PC-3 (cell line): ENCODE measurements around the gene PARK7. TPM values are rescaled to one million over a fixed set of nuclear protein-coding genes. Genes with fewer than 3 reads are reported as not detected.
"Not testable (repeated sequence)": the region's sequence is repeated elsewhere in the genome, so short reads cannot be mapped to it uniquely, and the experiment has no call there.

Source experiments
- ATAC-seq: fragments of 200-7000 bp; cut with Tn5 transposase; 2 replicates; pipeline ENCODE4 v1.9.1; 2020; ENCODE audit warnings: mild to moderate bottlenecking, moderate library complexity
- BruUV-seq: library from RNA; stranded (reverse); fragments of 400-500 nt; replicated peaks from 2 replicates; lab custom pipeline; 2021; lab: Mats Ljungman, UMichigan
- CTCF ChIA-PET: fragments of 300-600 bp; sonication (Branson Sonifier 250); formaldehyde crosslinking; loops from one replicate; lab custom pipeline; 2022; ENCODE audit warnings: antibody characterized with exemption; lab: Charles Lee
- POLR2A ChIA-PET: fragments of 300-600 bp; sonication (Branson Sonifier 250); formaldehyde crosslinking; loops from one replicate; lab custom pipeline; 2022; ENCODE audit warnings: antibody characterized with exemption; ENCODE audit not compliant: unreplicated experiment; lab: Charles Lee
- DNase-seq: peaks from one replicate; pipeline ENCODE4 v3.0.0-alpha.2; 2015
- H2AFZ ChIP-seq: fragments of 300-600 bp; sonication (generic); 2 replicates; pipeline ENCODE4 v1.6.0; 2016; ENCODE audit warnings: antibody characterized with exemption, low read length
- H3F3A ChIP-seq: fragments of 300-600 bp; sonication (generic); one replicate; pipeline ENCODE4 v1.6.0; 2017; ENCODE audit warnings: antibody characterized with exemption, low read length, control low read depth, mild to moderate bottlenecking; ENCODE audit not compliant: unreplicated experiment
- H3K27ac ChIP-seq: fragments of 300-600 bp; sonication (generic); 2 replicates; pipeline ENCODE4 v1.5.1; 2016; ENCODE audit warnings: mild to moderate bottlenecking, low read length
- H3K27me3 ChIP-seq: fragments of 300-600 bp; sonication (generic); 2 replicates; pipeline ENCODE4 v1.6.1; 2016; ENCODE audit warnings: low read length, mixed read lengths
- H3K36me3 ChIP-seq: fragments of 300-600 bp; sonication (generic); 2 replicates; pipeline ENCODE4 v1.6.1; 2016; ENCODE audit warnings: low read depth, mixed run types, low read length, mixed read lengths
- H3K4me1 ChIP-seq: fragments of 300-600 bp; sonication (generic); 2 replicates; pipeline ENCODE4 v1.5.1; 2016; ENCODE audit warnings: low read length; ENCODE audit not compliant: insufficient read depth
- H3K4me2 ChIP-seq: fragments of 300-600 bp; sonication (generic); 2 replicates; pipeline ENCODE4 v1.6.0; 2016; ENCODE audit warnings: low read length
- H3K4me3 ChIP-seq: fragments of 300-600 bp; sonication (generic); 2 replicates; pipeline ENCODE4 v1.5.1; 2016; ENCODE audit warnings: mild to moderate bottlenecking, low read length, mixed read lengths
- H3K79me2 ChIP-seq: fragments of 300-600 bp; sonication (generic); 2 replicates; pipeline ENCODE4 v1.6.1; 2017; ENCODE audit warnings: low read length, mixed read lengths
- H3K9ac ChIP-seq: fragments of 300-600 bp; sonication (generic); 2 replicates; pipeline ENCODE4 v1.6.0; 2016; ENCODE audit warnings: mild to moderate bottlenecking, low read length
- H3K9me2 ChIP-seq: fragments of 300-600 bp; sonication (generic); replicated peaks from 2 replicates; pipeline ENCODE4 v1.6.1; 2016; ENCODE audit warnings: mixed run types, low read length, mixed read lengths
- H3K9me3 ChIP-seq: fragments of 300-600 bp; sonication (generic); 2 replicates; pipeline ENCODE4 v1.6.1; 2016; ENCODE audit warnings: low read length, mixed read lengths
- H4K20me1 ChIP-seq: fragments of 300-600 bp; sonication (generic); 2 replicates; pipeline ENCODE4 v1.6.1; 2016; ENCODE audit warnings: low read length, mixed read lengths
- EZH2 ChIP-seq: fragments of 300-600 bp; sonication (generic); IDR thresholded peaks from one replicate; pipeline ENCODE4 v1.6.1; 2017; ENCODE audit warnings: antibody characterized with exemption, mild to moderate bottlenecking, low read length; ENCODE audit not compliant: unreplicated experiment
- EZH2phosphoT487 ChIP-seq: fragments of 300-600 bp; sonication (generic); IDR thresholded peaks from 2 replicates; pipeline ENCODE4 v1.6.1; 2018; ENCODE audit warnings: mild to moderate bottlenecking, antibody characterized with exemption, low read length, borderline replicate concordance
- intact Hi-C: fragments of 100-400 bp; cut with micrococcal nuclease; formaldehyde crosslinking; loops from 2 replicates; pipeline ENCODE4 v1.9.0; 2023
- total RNA-seq: library from RNA; depleted of rRNA; stranded (reverse); fragments of >200 nt; gene quantifications from 2 replicates; pipeline ENCODE4 v1.2.3, GENCODE V29; 2014
- TF ChIP-seq, protein P1 (sequence below): fragments of 300-600 bp; sonication (generic); conservative IDR thresholded peaks from 2 replicates; pipeline ENCODE4 v1.5.1; 2017; ENCODE audit warnings: antibody characterized with exemption, low read depth, mild to moderate bottlenecking, low read length

The PARK7 gene
- total RNA-seq, 1 experiment from 2014 or later = 316 TPM

DNA sequence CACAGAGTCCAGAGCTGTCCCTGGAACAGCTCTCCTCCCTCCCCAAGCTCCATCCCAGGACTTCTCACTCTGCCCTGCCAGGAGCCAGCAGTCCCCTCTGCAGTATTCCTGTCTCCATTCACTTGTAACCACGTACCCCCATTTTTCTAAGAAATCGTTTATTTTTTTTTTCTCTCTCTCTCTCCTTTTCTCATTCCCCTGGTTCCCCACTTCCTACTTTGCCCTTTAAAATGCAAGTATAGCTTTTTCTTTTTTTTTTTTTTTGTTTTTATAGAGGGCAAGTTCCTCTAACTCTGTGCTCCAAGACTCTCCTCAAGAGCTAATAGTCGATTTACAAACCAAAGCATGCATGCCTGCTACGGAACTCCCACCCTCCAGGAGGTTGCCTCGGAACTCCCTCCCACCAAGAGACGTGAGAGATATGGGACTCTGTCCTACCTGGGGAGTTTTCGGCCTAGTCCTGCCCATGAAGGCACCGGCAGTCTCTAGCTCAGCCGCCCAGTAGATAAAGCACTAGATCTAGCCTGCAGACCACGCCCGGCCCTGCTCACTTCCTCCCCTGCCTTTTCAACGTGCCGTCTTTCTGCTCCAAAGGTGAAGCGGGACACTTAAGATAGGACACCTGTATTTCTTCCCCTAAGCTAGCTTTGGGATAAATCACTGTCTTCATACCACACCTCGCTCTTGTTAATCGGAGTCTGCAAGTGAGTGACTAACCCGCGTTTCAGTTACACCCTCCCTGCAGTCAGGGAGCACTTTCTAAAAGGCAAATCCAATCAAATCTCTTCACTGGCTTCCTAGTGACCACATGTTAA is 48.6 kb upstream of the PARK7 start:
- Histone ChIP-seq H3K27ac (no peak overlapping the region), H4K20me1 (no peaks in the 10 kb centered on the region), H3K79me2 (no peaks in the 10 kb centered on the region), H3F3A (no peaks in the 10 kb centered on the region), H3K9me2 (no peaks in the 10 kb centered on the region), H3K4me1 (no peaks in the 10 kb centered on the region), H3K4me2 (no peak overlapping the region), H3K9me3 (no peaks in the 10 kb centered on the region), H3K36me3 (no peaks in the 10 kb centered on the region), H3K9ac (no peak overlapping the region), H3K27me3 (no peaks in the 10 kb centered on the region), H3K4me3 (no peak overlapping the region), H2AFZ (no peak overlapping the region)
- no TSS peak for BruUV-seq
- DNase-seq (no peak), ATAC-seq (no peak)
- TF ChIP-seq, protein P1, sequence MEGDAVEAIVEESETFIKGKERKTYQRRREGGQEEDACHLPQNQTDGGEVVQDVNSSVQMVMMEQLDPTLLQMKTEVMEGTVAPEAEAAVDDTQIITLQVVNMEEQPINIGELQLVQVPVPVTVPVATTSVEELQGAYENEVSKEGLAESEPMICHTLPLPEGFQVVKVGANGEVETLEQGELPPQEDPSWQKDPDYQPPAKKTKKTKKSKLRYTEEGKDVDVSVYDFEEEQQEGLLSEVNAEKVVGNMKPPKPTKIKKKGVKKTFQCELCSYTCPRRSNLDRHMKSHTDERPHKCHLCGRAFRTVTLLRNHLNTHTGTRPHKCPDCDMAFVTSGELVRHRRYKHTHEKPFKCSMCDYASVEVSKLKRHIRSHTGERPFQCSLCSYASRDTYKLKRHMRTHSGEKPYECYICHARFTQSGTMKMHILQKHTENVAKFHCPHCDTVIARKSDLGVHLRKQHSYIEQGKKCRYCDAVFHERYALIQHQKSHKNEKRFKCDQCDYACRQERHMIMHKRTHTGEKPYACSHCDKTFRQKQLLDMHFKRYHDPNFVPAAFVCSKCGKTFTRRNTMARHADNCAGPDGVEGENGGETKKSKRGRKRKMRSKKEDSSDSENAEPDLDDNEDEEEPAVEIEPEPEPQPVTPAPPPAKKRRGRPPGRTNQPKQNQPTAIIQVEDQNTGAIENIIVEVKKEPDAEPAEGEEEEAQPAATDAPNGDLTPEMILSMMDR = no peak
- TF ChIP-seq EZH2 = no peak
- CTCF ChIA-PET = no interaction called here
- POLR2A ChIA-PET = no interaction called here
- intact Hi-C loops = no loop called here

DNA sequence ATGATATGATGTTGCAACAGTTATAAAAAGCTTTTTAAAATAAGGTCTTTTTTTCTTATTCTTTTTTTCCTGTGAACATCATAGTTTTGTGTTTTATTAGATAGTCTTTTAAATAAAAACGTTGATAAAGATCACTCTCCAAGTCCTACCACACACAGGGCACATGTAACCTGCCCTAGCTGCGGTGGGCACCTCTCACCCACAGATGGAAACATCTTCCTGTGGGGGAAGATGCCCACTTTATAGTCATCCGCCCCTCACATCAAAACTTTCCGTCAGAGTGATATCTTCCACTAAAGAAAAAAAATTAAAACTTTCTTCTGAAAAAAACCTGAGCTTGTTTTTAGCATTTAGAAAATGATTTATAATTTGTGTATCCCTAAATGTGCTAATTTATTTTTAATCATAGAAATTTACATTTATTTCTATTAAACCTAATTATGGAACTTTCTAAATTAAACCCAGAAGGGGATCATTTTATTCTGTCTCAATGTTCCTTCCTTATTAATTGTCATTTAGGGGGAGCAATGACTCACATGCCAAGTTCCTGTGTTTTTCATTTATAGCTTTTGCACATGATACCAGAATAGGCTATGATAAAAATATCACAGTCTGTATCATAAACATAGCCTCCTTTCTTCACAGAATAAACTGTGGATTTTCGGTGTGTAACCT is 45.5 kb upstream of the PARK7 start:
- H3K9ac ChIP-seq = no peak overlapping the region
- ChIA-PET CTCF (no interaction called here), POLR2A (no interaction called here)
- H3K4me2 ChIP-seq = no peak overlapping the region
- no peaks in the 10 kb centered on the region for H3K4me1 ChIP-seq
- no peaks in the 10 kb centered on the region for H3K27me3 ChIP-seq
- ATAC-seq = no peak
- no peaks in the 10 kb centered on the region for H3F3A ChIP-seq
- BruUV-seq = no TSS peak
- no peaks in the 10 kb centered on the region for H3K36me3 ChIP-seq
- no peak overlapping the region for H3K27ac ChIP-seq
- intact Hi-C loops = no loop called here
- H3K79me2 ChIP-seq = no peaks in the 10 kb centered on the region
- no peaks in the 10 kb centered on the region for H3K9me2 ChIP-seq
- H4K20me1 ChIP-seq = no peaks in the 10 kb centered on the region
- TF ChIP-seq EZH2phosphoT487 (no peak), EZH2 (no peak)
- TF ChIP-seq, protein P1 = no peak
- no peak overlapping the region for H2AFZ ChIP-seq
- no peaks in the 10 kb centered on the region for H3K9me3 ChIP-seq
- H3K4me3 ChIP-seq = no peak overlapping the region
- DNase-seq = no peak

DNA sequence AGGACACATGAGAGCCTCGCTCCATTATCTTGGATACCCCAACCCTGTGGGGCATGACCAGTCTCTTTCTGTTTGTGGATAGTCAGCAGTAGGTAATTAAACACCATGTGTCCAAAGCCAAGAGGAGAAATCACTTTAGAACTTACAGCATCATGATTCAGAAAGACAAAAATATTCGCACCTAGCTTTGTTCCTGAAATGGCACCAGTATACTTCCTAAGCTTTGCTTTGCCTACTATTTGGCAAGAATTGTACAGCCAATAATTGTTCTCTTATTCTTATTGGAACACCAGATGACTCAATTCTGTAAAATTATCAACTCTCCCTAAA is 45.0 kb upstream of the PARK7 start:
- no peaks in the 10 kb centered on the region for H3K36me3 ChIP-seq
- no peaks in the 10 kb centered on the region for H3K79me2 ChIP-seq
- H3K27ac ChIP-seq = no peak overlapping the region
- no peaks in the 10 kb centered on the region for H3K27me3 ChIP-seq
- H3K4me1 ChIP-seq = no peaks in the 10 kb centered on the region
- no peak overlapping the region for H2AFZ ChIP-seq
- H3F3A ChIP-seq = no peaks in the 10 kb centered on the region
- no peaks in the 10 kb centered on the region for H4K20me1 ChIP-seq
- ATAC-seq = no peak
- H3K4me2 ChIP-seq = no peak overlapping the region
- no peaks in the 10 kb centered on the region for H3K9me3 ChIP-seq
- TF ChIP-seq EZH2phosphoT487 (no peak), EZH2 (no peak)
- TF ChIP-seq, protein P1 = no peak
- intact Hi-C loops = no loop called here
- ChIA-PET POLR2A (no interaction called here), CTCF (no interaction called here)
- no peak for DNase-seq
- BruUV-seq = no TSS peak
- no peak overlapping the region for H3K9ac ChIP-seq
- no peaks in the 10 kb centered on the region for H3K9me2 ChIP-seq
- H3K4me3 ChIP-seq = no peak overlapping the region

DNA sequence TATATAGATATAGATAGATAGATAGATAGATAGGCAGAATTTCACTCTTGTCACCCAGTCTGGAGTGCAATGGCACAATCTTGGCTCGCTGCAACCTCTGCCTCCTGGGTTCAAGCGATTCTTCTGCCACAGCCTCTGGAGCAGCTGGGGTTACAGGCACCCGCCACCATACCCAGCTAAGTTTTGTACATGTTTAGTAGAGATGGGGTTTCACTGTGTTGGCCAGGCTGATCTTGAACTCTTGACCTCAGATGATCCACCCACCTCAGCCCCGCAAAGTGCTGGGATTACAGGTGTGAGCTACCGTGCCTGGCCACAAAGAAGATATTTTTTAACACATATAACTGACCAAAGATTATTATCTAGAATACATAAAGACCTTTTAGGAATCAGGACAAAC is 43.5 kb upstream of the PARK7 start:
- CTCF ChIA-PET, H3K9ac ChIP-seq, H3K79me2 ChIP-seq, H4K20me1 ChIP-seq, H3K4me1 ChIP-seq, ATAC-seq, POLR2A ChIA-PET, H3K36me3 ChIP-seq, H3K4me3 ChIP-seq, H3K27me3 ChIP-seq, DNase-seq, H3F3A ChIP-seq, H3K9me2 ChIP-seq, H2AFZ ChIP-seq, H3K4me2 ChIP-seq, intact Hi-C loops, BruUV-seq, H3K27ac ChIP-seq, H3K9me3 ChIP-seq: not testable (repeated sequence)
